ENCODE measurements around the gene DNMT3A. TPM values are rescaled to one million over a fixed set of nuclear protein-coding genes. Genes with fewer than 3 reads are reported as not detected.

Gene DNMT3A
- total RNA-seq, 1 donor from 2014 or later, result 21.1 TPM

- no peak for ATAC-seq
- intact Hi-C loops (cut with micrococcal nuclease), result no loop called here
- DNase-seq, result no peak
Observed at GRCh38 chr2:25333981-25334380, 7.7 kb downstream of the DNMT3A start.

- intact Hi-C loops (cut with micrococcal nuclease), result no loop called here
- peak; percentile 75 for DNase-seq
Observed at GRCh38 chr2:25332571-25332970, 9.2 kb downstream of the DNMT3A start.

GRCh38 chr2:25331686-25332365 lies 9.9 kb downstream of the DNMT3A start:
- intact Hi-C loops (cut with micrococcal nuclease), result no loop called here
- ATAC-seq, result no peak
- no peak for DNase-seq

More at GRCh38 chr2:25332571-25332970, 9.2 kb downstream of the DNMT3A start:
- peak; percentile 84 for ATAC-seq

DNA sequence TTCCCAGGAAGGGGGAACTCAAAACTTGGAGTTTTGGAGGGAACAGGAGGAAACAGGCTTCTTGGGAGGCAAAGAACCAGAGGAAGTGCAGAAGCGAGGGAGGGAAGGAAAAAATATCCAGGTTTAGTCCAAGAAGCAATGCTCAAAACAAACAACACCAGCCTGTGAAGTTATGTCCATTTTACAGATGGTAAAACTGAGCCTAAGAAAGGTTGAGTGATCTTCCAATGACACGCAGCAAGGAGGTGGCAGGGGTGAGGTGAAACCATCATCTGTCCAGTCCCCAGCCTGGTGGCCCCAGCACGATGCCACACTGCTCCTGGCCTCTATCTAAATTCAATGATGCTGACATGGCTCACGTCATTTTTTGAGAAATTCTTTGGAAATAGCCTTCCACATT lies 10.8 kb downstream of the DNMT3A start:
- intact Hi-C loops (cut with micrococcal nuclease), result no loop called here
- no peak for DNase-seq
- ATAC-seq, result no peak

- DNase-seq (no peak), ATAC-seq (no peak)
- intact Hi-C loops (cut with micrococcal nuclease), result no loop called here
Observed at GRCh38 chr2:25330273-25330672, 11.5 kb downstream of the DNMT3A start.

DNA sequence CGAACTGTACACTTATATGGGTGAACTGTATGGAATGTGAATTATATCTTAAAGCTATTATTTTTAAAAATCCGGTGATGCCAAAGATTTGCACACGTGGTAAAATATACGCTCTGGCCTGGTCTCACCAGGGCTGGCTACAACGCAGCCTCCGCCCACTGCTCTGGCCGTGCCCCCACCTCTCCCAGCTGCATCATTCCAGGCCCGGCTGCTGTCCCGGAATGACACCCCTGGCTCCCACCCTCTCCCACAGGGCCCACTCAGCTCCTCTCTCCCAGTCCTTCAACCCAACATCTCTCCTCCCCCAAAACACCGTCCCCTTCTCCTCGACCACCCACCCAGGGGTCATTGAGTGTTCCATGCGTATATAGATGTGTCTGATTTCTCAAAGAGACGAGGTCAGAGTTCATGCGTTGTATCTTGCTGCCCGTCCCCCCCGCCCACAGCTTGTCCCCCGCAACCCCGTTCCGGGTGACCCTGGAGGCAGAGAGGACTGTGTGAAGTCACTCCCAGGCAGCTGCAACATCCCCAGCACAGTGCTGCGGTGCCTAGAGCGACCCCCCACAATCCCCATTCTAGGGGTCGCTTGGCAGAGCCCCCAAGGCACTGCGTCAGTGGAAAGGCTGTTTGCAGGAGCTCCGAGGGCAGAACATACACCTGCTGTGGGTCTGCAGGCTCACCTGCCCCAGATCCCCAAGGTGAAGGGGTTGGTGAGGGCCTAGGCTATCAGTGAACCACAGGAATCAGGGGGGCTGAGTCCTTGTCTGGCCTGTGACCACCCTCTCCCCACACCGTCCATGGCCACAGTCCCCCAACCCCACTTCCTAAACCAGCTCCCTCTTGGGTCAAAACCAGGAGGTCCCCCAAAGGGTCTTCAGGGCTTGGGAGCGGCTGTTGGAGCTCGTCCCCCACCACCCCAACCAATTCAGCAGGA lies 13.3 kb downstream of the DNMT3A start:
- intact Hi-C loops (cut with micrococcal nuclease), result no loop called here
- ATAC-seq (peak; percentile 31), DNase-seq (no peak)

DNA sequence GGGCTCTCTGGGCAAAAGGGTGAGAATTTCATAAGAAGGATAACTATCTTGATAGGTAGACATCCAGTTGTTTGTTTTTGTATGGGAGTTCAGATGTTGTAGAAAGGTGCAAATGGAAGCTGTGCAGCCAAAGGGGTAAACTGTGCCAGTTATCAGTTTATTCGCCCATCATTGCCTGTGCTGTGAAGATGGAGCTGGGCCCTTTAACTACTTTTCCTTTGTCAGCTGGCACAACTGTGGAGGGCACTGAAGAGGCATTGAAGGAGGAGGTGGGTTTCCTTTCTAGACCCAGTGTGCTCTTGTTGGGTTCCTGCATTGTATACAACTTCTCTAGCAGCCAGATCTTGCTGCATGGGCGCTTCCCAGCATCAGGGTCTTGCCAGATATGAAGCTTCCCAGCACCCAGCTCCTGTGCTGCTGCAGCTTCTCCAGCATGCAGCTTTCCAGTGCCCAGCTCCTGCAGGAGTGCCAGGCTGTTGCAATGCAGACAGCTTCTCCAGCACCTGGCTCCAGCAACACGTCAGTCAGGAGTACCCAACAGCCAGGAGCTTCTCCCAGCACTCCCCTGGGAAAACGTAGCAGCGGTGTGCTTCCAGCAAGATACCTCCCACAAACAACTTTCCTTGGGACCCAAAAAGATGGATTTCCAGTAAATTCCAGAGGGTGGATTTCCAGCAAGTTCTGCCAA lies 15.3 kb downstream of the DNMT3A start:
- intact Hi-C loops (cut with micrococcal nuclease), result no loop called here
- DNase-seq (no peak), ATAC-seq (no peak)

DNA sequence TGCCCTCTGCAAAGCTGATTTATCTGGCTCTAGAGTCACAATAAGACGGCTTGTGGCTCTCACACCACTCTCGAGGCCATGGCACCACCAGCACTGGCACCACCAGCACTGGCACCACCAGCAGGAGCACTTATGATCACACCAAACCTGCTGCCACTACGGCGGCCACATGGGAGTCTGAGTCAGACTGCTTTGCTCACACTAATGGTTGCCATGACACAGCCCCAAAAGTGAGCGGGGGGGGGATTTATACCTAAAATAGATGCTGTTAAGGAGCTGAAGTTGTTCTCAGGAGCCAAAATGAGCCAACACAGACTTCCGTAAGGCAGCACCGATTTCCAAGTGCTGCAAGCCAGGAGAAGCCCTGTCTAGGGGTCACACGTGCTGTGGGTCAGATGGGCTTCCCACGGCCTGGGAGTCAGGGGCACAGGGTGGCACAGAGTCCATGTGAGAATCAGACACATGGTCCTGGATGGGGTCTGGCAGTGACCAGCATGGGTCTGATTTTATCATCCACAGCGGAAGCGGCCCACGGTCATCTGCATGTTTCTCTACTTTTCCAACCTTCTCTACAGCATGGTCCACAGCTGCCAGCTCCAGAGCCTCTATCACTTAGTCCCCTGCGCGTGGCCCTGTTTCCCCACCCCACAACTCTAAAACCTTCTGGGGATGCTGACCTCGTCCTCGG lies 16.7 kb downstream of the DNMT3A start:
- intact Hi-C loops (cut with micrococcal nuclease), result no loop called here
- ATAC-seq (peak; percentile 56), DNase-seq (no peak)

GRCh38 chr2:25324251-25324650 lies 17.5 kb downstream of the DNMT3A start:
- intact Hi-C loops (cut with micrococcal nuclease), result no loop called here
- no peak for ATAC-seq
- DNase-seq, result no peak

- DNase-seq (no peak), ATAC-seq (peak; percentile 37)
- intact Hi-C loops (cut with micrococcal nuclease), result no loop called here
Observed at GRCh38 chr2:25323610-25324189, 18.0 kb downstream of the DNMT3A start.

DNA sequence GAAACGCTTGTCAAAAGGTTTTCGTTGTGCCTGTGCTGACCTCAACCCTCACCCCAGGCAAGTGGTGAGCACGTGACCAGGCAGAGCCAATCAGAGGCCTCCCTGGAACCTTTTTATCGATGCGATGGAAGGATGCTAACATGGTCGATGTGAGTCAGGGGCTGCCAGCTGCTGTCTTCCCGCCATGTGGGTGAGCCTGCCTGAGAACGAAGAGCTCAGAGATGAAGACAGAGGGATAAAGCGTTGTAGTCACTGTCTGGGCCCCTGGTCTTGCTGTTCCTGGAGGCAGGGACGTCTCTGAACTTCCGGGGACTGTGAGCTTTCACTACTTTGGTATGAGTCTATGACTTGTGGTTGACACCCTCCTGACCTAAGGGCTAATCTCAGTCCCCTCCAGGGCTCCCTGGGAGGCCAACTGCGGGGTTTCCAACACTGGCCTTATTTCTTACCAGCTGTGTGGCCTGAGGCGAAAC lies 18.6 kb downstream of the DNMT3A start:
- DNase-seq (peak; percentile 38), ATAC-seq (no peak)
- intact Hi-C loops (cut with micrococcal nuclease), result no loop called here

GRCh38 chr2:25322312-25322711 lies 19.4 kb downstream of the DNMT3A start:
- intact Hi-C loops (cut with micrococcal nuclease), result no loop called here
- DNase-seq (peak; percentile 17), ATAC-seq (no peak)

GRCh38 chr2:25320077-25320476 lies 21.6 kb downstream of the DNMT3A start:
- intact Hi-C loops (cut with micrococcal nuclease), result no loop called here
- no peak for ATAC-seq

GRCh38 chr2:25316101-25316500 lies 25.6 kb downstream of the DNMT3A start:
- intact Hi-C loops (cut with micrococcal nuclease), result no loop called here
- ATAC-seq (peak; percentile 23), DNase-seq (peak; percentile 69)

More at GRCh38 chr2:25320077-25320476, 21.6 kb downstream of the DNMT3A start:
- no peak for DNase-seq

DNA sequence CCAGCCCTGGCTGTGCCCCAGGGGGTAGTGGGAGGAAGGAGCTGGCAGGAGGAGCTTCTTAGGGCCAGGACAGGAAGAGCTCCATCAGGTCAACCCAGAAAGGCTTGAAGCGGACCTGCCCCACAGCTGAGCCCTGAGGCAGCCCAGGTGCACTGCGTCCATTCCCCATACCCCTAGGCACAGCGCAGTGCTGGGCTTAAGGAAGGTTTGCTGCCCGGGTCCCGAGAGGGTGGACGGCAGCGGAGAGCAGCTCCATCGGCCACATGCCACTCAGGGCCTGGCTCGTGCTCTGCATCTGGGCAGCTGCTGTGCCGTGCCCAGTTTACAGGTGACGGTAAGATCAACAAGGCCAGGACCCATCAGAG lies 26.4 kb downstream of the DNMT3A start:
- ATAC-seq, result no peak
- intact Hi-C loops (cut with micrococcal nuclease), result no loop called here
- no peak for DNase-seq

- peak; percentile 50 for ATAC-seq
- intact Hi-C loops (cut with micrococcal nuclease), result no loop called here
- peak; percentile 81 for DNase-seq
Observed at GRCh38 chr2:25314514-25315315, 27.0 kb downstream of the DNMT3A start.

GRCh38 chr2:25313711-25314513 lies 27.8 kb downstream of the DNMT3A start:
- ATAC-seq, result no peak
- intact Hi-C loops (cut with micrococcal nuclease), result no loop called here
- no peak for DNase-seq
